Stimulated activated CD4-positive, alpha-beta T cell treated with anti-CD3 and anti-CD28 coated beads, Interleukin-1b, Interleukin-23, amount 100 ng/mL, for 24 hours (primary cell): ENCODE data around the gene FCHSD2.

Experiments
- DNase-seq, 4 experiments: peaks; one replicate each; pipeline ENCODE4 v3.0.0-alpha.2; 2020; ENCODE audit warnings: low read depth in 4 of 4, low spot score in 1 of 4

Gene FCHSD2

DNA sequence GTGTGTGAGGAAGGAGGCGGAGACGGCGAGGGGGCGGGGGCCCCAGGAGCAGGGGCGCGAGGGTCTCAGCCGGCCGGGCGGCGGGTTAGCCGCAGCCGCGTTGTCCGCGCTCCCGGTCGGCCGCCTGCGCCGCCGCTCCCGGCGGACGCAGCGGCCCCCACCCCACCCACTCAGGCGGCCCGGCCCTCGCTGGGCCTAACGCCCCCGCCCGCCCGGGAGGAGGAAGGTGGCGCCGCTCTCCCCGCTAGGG, at the start of gene FCHSD2:
FCHSD2 (minus strand) TSS at position 191 of the 250 bp plus-strand sequence. CDS start 441 bp downstream, outside the sequence.
- DNase-seq = no peak

GRCh38 chr11:73191151-73191550, 49.0 kb upstream of the FCHSD2 start:
- no peak for DNase-seq

- DNase-seq = no peak
Observed at GRCh38 chr11:73190557-73190885, 48.4 kb upstream of the FCHSD2 start.

GRCh38 chr11:73189723-73190556, 47.8 kb upstream of the FCHSD2 start:
- DNase-seq = no peak

DNA sequence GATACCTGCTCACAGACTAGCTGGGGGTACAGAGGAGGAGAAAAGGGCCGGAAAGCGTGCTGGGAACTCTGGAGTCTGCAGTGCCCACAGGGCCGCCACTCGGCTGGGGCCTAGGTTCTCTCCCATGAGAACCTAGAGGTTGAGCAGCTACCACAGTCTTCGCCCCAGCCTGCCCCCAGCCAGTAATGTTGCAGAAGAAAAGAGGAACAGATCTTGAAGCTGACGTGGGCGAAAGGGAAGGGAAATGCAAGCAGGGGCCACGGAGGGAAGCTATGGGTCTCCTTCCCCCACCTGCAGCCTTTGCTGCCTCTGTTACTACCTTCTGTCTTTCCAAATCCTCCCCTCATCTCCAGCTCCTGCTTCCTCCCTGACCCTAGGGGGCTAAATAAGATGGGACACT, 47.2 kb upstream of the FCHSD2 start:
- DNase-seq = no peak

GRCh38 chr11:73188301-73188700, 46.2 kb upstream of the FCHSD2 start:
- DNase-seq = no peak

- DNase-seq = no peak
Observed at GRCh38 chr11:73187854-73188253, 45.7 kb upstream of the FCHSD2 start.

DNA sequence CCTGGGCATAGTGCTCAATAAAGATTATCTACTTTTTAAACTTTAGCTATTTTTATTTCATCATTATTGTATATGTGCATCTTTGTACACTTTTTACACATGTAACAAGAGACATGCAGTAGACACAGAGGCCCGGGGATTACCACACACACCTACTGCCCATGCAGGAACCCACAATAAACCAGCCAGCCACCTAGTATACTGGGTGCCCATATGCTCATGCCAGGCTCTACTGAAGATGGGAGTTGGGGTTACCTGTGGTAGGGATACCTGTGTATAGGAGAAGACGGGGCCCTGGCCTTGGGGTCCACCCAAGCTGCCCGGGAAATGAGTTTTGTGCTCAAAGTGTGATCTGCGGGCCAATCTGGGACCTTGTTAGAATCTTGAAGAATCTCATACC, 44.8 kb upstream of the FCHSD2 start:
- no peak for DNase-seq

DNA sequence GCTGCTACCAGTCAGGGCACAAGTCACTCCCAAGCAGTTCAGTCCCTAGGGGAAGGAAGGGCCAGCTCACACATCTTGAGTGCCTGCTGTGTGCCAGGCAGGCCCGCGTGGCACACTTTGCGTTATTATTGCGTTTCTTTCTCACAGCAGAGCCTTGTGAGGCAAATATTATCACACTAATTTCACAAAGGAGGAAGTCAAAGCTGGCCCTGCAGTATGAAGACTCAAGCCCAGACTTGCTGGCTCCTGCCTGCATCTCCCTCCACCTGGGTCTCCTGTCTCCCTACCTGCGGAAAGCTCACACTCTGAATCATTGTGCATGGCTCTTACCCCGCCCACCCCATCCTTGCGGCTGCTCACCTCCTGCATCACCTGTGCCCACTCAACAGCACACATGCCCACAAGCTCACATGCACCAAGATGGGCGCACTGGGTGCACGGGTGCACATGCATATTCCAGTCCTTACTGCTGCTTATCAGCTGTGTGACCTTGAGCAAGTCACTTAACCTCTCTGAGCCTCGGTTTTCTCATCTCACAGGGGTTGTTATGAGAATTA, 44.3 kb upstream of the FCHSD2 start:
- no peak for DNase-seq

GRCh38 chr11:73185680-73186293, 43.7 kb upstream of the FCHSD2 start:
- DNase-seq = no peak

DNA sequence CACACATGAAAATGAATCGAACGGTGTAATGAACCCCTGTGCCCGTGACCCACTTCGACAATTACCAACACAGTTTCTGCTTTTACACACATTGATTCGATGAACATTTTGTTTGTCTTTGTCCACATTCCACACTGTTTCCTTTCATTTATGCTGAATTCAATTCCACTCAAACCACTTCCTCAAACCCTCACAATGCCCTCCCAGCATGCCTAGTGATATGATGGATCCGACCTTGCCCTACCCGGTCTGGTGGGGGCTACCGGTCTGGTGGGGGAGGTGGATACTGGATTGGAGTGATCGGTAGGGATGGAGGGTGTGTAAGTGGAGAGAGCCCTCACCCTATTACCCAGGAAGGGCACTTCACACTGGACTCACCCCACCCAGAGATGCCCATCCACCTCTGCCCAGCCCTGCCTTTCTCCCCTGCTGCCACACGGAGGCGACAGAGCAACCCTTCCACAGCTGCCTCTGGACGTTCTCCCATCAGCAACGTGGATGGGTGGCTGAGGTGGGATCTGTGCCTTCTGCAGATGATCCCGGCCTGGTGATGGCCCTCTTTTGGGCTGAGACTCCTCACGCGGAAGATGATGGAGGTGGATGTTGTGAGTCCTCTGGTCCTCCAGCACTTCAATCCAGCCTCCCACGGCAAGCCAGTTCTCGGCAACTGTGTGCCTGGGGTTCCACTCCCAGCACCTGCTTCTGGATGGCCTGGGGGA, 43.0 kb upstream of the FCHSD2 start:
- peak in 3 of 4 experiments; percentile 14 to 41 (median 25) for DNase-seq

DNA sequence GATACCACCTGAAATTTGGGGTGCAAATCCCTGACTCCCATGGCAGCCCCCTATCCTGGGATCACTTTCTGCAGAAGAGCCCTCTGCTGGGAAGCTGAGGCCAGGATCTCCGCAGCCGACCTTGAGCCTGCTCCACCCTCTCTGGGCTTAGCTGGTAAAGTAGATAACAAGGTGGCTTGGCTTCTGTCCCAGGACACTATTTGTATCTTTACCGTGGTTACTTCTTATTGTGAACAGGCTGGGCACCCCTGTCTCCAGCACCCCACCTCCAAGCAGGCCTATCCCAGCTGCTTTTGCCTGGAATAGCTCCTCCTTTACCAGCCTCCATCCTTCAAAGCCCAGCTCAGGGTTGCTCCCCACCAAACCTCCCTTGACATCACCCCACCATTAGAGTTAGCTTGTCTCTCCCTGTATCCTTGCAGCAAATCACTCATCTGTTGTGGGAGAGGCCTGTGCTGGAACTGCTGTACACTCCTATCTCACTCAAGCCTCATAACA, 40.8 kb upstream of the FCHSD2 start:
- no peak for DNase-seq

DNA sequence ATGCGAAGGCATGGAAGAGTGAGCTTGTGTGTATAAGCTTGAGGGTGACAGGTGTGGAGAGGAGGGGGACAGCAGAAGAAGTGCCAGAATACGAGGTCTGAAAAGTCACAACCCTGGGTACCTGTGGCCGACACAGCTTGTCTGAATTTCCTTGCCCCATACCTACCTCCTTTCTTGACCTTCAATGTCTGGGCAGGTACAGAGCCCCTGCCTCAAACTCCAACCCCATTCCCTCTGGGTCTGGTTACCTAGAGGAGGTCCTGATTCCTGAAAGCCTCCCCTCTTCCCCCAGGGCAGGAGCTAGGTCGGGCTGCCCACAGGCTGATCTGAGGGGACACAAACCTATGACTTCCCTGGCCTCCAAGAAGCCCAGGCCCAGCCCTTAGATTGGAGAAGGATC, 36.6 kb upstream of the FCHSD2 start:
- no peak for DNase-seq

DNA sequence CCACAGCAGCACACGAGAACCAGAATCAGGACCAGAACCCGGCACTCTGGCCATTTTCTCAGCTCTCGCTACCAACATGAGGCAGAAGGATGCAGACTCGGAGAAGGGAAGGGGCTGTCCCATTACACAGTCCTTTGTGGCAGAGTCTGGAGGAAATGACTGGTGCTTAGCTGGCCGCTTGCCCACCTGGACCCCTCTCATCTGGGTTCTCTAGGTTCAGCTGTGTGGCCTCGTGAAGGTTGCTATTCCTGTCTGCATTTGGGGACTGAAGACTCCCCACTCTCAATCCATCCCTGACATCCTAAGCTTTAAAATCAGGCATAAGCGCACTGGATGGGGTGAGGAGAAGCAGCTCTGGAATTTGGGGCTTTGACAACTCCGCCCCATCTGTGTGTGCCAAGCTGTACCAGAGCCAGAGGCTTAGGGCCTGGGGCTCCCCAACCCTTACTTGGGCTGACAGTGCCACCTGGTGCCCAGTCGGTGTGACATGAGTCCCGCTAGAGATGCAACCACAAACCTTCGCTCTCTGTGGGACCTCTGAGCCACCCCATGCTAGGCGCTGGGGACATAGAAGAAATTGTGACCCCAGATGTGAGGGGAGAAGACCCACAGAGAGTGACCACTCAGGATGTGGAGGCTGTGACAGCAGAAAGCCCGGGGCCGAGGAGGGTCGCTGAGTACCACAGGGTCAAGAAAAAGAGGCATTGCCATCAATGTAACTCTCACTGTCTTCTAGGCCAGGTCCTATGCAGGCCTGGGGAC, 35.8 kb upstream of the FCHSD2 start:
- peak; percentile 41 to 64 (median 58) for DNase-seq

DNA sequence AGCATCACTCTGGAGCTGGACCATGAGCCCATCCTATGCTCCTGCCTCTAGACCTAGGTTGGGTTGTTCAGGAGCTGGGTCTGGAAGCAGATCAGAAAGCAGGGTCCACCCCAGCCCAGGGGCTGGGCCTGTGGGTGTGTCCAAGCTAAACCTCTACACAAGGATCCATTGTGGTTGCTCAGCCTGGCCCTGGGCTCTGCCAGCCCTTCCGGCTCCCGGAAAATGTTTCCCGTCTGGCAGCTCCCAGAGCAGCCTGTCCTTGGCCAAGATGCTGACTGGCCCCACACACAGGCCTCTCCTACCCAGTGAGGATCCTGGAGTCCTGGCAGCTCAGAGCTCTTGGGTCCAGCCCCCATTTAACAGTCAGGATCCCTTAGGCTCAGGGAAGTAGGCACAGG, 35.3 kb upstream of the FCHSD2 start:
- no peak for DNase-seq

DNA sequence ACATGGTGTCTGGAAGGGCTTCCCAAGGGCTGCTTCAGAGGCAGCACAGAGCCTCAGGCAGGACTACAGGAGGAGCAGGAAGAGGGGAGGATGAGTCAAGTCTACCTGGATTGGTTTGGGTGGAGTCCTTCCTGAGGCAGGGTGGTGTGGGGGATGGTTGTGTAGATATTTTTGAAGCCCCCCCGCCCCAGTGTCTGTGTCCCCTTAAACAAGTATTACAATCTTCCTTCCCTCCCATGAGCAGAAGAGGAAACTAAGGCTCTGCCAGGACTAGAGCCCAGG, 34.7 kb upstream of the FCHSD2 start:
- DNase-seq = no peak

GRCh38 chr11:73176145-73176873, 34.2 kb upstream of the FCHSD2 start:
- DNase-seq = no peak

GRCh38 chr11:73175551-73176144, 33.5 kb upstream of the FCHSD2 start:
- DNase-seq = no peak

- DNase-seq = no peak
Observed at GRCh38 chr11:73174495-73174791, 32.3 kb upstream of the FCHSD2 start.

GRCh38 chr11:73173755-73174494, 31.8 kb upstream of the FCHSD2 start:
- DNase-seq = no peak
